ENCODE data around the gene ATRNL1. TPM values are rescaled to one million over a fixed set of nuclear protein-coding genes. Genes with fewer than 3 reads are reported as not detected.

Gene ATRNL1
- total RNA-seq, 2 experiments from 2014 or later = not detected

DNA sequence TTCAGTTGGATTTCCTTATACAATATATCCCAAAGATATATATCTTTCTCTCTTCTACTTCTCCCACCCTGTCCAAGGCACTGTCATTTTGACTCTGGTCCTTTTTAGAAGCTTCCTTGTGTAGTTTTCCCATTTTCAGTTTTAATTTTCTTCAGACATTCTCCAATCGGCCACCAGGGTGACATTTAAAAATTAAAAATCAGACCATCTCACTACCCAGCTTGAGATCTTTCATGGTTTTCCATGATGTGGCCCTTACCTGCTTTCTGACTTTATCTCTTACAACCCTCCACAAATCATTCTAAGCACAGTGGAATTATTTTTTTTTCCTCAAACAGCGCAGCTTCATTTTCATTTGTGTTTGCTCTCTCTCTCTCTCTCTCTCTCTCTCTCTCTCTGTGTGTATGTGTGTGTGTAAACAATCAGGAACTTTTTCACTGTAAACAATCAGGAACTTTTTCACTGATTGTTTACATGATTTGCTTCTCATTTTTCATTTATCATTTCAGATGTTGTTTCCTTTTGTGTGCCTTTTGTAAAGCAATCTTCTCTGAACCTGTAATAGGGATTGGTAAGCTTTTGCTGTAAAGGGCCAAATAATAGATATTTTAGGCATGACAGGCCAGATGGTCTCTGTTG is 348.9 kb downstream of the ATRNL1 start:
- intact Hi-C loops (cut with micrococcal nuclease; ENCODE audit: unreplicated experiment) = no loop called here
- H4K20me1 ChIP-seq (ENCODE audit: insufficient read depth, low read length) = no peaks in the 10 kb centered on the region
- no peaks in the 10 kb centered on the region for H3K9me2 ChIP-seq (ENCODE audit: insufficient read depth, low read length)
- H3K27ac ChIP-seq (ENCODE audit: low read depth, low read length, poor library complexity, severe bottlenecking) = no peak overlapping the region
- TF ChIP-seq EZH2phosphoT487 (IDR thresholded peaks at IDR 0.05; ENCODE audit: borderline replicate concordance, low read depth, low read length) = no peak
- TF ChIP-seq, protein P1, sequence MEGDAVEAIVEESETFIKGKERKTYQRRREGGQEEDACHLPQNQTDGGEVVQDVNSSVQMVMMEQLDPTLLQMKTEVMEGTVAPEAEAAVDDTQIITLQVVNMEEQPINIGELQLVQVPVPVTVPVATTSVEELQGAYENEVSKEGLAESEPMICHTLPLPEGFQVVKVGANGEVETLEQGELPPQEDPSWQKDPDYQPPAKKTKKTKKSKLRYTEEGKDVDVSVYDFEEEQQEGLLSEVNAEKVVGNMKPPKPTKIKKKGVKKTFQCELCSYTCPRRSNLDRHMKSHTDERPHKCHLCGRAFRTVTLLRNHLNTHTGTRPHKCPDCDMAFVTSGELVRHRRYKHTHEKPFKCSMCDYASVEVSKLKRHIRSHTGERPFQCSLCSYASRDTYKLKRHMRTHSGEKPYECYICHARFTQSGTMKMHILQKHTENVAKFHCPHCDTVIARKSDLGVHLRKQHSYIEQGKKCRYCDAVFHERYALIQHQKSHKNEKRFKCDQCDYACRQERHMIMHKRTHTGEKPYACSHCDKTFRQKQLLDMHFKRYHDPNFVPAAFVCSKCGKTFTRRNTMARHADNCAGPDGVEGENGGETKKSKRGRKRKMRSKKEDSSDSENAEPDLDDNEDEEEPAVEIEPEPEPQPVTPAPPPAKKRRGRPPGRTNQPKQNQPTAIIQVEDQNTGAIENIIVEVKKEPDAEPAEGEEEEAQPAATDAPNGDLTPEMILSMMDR (conservative IDR thresholded peaks at IDR 0.05; ENCODE audit: low read length) = 0 out of 2 replicates have a peak, but pooled peaks have one; percentile 31
- no peaks in the 10 kb centered on the region for H3K36me3 ChIP-seq (ENCODE audit: insufficient read depth, low read length)
- no peak overlapping the region for H3K4me3 ChIP-seq (ENCODE audit: low read depth, low read length, poor library complexity, severe bottlenecking)
- no peak overlapping the region for H2AFZ ChIP-seq (ENCODE audit: low read length)
- no peaks in the 10 kb centered on the region for H3K4me1 ChIP-seq (ENCODE audit: insufficient read depth, low read length, poor library complexity, severe bottlenecking)
- POLR2A ChIA-PET = no interaction called here
- DNase-seq (ENCODE audit: low spot score) = no peak
- no peaks in the 10 kb centered on the region for H3K79me2 ChIP-seq (ENCODE audit: insufficient read depth, low read depth, low read length)
- BruUV-seq (replicated peaks) = no TSS peak
- CTCF ChIA-PET (ENCODE audit: unreplicated experiment) = no interaction called here
- no peak overlapping the region for H3K4me2 ChIP-seq (ENCODE audit: low read length)
- H3K9me3 ChIP-seq (ENCODE audit: low read length) = no peaks in the 10 kb centered on the region

DNA sequence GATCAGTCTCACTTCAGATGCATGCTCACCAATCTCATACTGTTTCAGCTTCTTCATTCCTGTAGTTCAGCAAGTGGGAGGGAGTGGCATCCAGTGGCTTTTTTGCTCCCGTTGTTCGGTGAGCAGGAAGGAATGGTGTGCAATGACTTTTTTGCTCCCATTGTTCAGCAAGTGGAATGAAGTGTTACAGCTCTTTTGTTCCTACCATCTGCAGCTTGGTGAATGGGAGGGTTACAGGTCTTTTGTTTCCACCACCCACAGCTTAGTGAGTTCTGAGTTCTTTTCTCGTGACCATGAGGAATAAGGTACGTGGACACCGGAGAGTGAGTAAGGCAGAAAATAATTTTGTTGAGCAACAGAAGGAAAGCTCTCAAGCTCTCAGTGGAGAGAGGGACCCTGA is 363.6 kb downstream of the ATRNL1 start:
- BruUV-seq (replicated peaks) = no TSS peak
- Histone ChIP-seq H3K4me3 (ENCODE audit: low read depth, low read length, poor library complexity, severe bottlenecking) (no peak overlapping the region), H3K4me1 (ENCODE audit: insufficient read depth, low read length, poor library complexity, severe bottlenecking) (no peaks in the 10 kb centered on the region), H3K27ac (ENCODE audit: low read depth, low read length, poor library complexity, severe bottlenecking) (no peak overlapping the region), H2AFZ (ENCODE audit: low read length) (no peak overlapping the region), H4K20me1 (ENCODE audit: insufficient read depth, low read length) (no peaks in the 10 kb centered on the region), H3K79me2 (ENCODE audit: insufficient read depth, low read depth, low read length) (no peaks in the 10 kb centered on the region), H3K36me3 (ENCODE audit: insufficient read depth, low read length) (no peaks in the 10 kb centered on the region), H3K9me3 (ENCODE audit: low read length) (no peaks in the 10 kb centered on the region), H3K4me2 (ENCODE audit: low read length) (no peak overlapping the region), H3K9me2 (ENCODE audit: insufficient read depth, low read length) (no peaks in the 10 kb centered on the region)
- no peak for TF ChIP-seq EZH2phosphoT487 (IDR thresholded peaks at IDR 0.05; ENCODE audit: borderline replicate concordance, low read depth, low read length)
- TF ChIP-seq, protein P1 (conservative IDR thresholded peaks at IDR 0.05; ENCODE audit: low read length) = no peak
- no peak for DNase-seq (ENCODE audit: low spot score)
- ChIA-PET POLR2A (interaction anchor here (0.6 kb wide), 1 partner anchor 61 kb away, joined by 3 read pairs; no protein-coding TSS in a partner anchor), CTCF (ENCODE audit: unreplicated experiment) (no interaction called here)
- intact Hi-C loops (cut with micrococcal nuclease; ENCODE audit: unreplicated experiment) = no loop called here

DNA sequence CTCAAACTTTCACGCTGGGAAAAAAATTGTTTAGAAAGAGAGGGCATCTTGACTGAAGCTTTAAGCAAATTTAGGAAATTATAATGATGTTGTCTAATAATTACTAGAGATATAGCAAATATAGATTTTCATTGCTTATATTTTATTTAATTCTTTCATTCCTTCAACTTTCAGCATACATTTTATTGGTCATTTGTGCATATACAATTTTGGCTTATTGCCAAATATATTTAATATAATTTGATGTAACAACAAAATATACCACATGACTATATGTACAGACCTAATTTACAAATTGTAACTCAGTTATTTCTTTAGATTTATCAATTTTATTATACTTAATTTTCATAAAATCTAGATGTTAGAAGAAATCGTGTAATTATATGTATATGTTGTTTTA is 390.1 kb downstream of the ATRNL1 start:
- Histone ChIP-seq H3K9me2 (ENCODE audit: insufficient read depth, low read length) (no peaks in the 10 kb centered on the region), H4K20me1 (ENCODE audit: insufficient read depth, low read length) (no peaks in the 10 kb centered on the region), H3K4me3 (ENCODE audit: low read depth, low read length, poor library complexity, severe bottlenecking) (no peak overlapping the region), H3K4me1 (ENCODE audit: insufficient read depth, low read length, poor library complexity, severe bottlenecking) (no peaks in the 10 kb centered on the region), H3K27ac (ENCODE audit: low read depth, low read length, poor library complexity, severe bottlenecking) (no peak overlapping the region), H3K4me2 (ENCODE audit: low read length) (no peak overlapping the region), H3K36me3 (ENCODE audit: insufficient read depth, low read length) (no peaks in the 10 kb centered on the region), H2AFZ (ENCODE audit: low read length) (no peak overlapping the region), H3K9me3 (ENCODE audit: low read length) (no peaks in the 10 kb centered on the region), H3K79me2 (ENCODE audit: insufficient read depth, low read depth, low read length) (no peaks in the 10 kb centered on the region)
- TF ChIP-seq EZH2phosphoT487 (IDR thresholded peaks at IDR 0.05; ENCODE audit: borderline replicate concordance, low read depth, low read length) = no peak
- TF ChIP-seq, protein P1 (conservative IDR thresholded peaks at IDR 0.05; ENCODE audit: low read length) = no peak
- intact Hi-C loops (cut with micrococcal nuclease; ENCODE audit: unreplicated experiment) = no loop called here
- no peak for DNase-seq (ENCODE audit: low spot score)
- BruUV-seq (replicated peaks) = no TSS peak
- ChIA-PET CTCF (ENCODE audit: unreplicated experiment) (no interaction called here), POLR2A (no interaction called here)
